Measurements from ENCODE around the gene ZNF215.

- TF ChIP-seq HOMEZ (CRISPR knock-in tag; IDR thresholded peaks at IDR 0.05; ENCODE audit: low read depth) = no peak
- no peak for TF ChIP-seq ZNF24 (IDR thresholded peaks at IDR 0.05)
- TF ChIP-seq E2F5 (CRISPR knock-in tag; conservative IDR thresholded peaks at IDR 0.05) = no peak
- no peak for TF ChIP-seq KDM2A (CRISPR knock-in tag; IDR thresholded peaks at IDR 0.05; ENCODE audit: borderline replicate concordance, low read depth)
- no peak for TF ChIP-seq JUND (CRISPR knock-in tag; IDR thresholded peaks at IDR 0.05)
- no peak for TF ChIP-seq CTCF (CRISPR knock-in tag; IDR thresholded peaks at IDR 0.05)
- no peak for TF ChIP-seq CBX5 (CRISPR knock-in tag; IDR thresholded peaks at IDR 0.05; ENCODE audit: borderline replicate concordance)
- TF ChIP-seq ESRRA (CRISPR knock-in tag; IDR thresholded peaks at IDR 0.05; ENCODE audit: low read depth) = no peak
- no peak for TF ChIP-seq SUZ12 (IDR thresholded peaks at IDR 0.05; ENCODE audit: low read depth, low read length)
- no peak for TF ChIP-seq ZBTB34 (CRISPR knock-in tag; IDR thresholded peaks at IDR 0.05)
Observed at GRCh38 chr11:6968816-6969215, 42.6 kb downstream of the ZNF215 start.

All from HepG2 (cell line).